NCI-H128 (cell line): Measurements from ENCODE around the gene PRRC2A.

Experiments
- DNase-seq: peaks from one replicate; lab custom pipeline; 2025; ENCODE audit not compliant: unreplicated experiment; lab: John Stamatoyannopoulos, UW

PRRC2A gene

GRCh38 chr6:31645325-31645724, 24.8 kb downstream of the PRRC2A start:
- no peak for DNase-seq

GRCh38 chr6:31651602-31652191, 31.2 kb downstream of the PRRC2A start:
- peak; percentile 27 for DNase-seq

- peak; percentile 97 for DNase-seq
These were observed 32.6 kb downstream of the PRRC2A start for GRCh38 chr6:31652925-31653724.

GRCh38 chr6:31654574-31655348, 34.2 kb downstream of the PRRC2A start:
- no peak for DNase-seq

- DNase-seq, result no peak
These were observed 35.1 kb downstream of the PRRC2A start, which contains the start of gene APOM for GRCh38 chr6:31655349-31656237. Gene APOM, plus strand, starts transcription at chr6:31655894. Its CDS starts 73 bp downstream, at chr6:31655967.

- DNase-seq, result no peak
These were observed 37.1 kb downstream of the PRRC2A start for GRCh38 chr6:31657406-31658157.

- DNase-seq, result no peak
These were observed 37.7 kb downstream of the PRRC2A start for GRCh38 chr6:31658158-31658688.

- DNase-seq, result no peak
These were observed 38.6 kb downstream of the PRRC2A start for GRCh38 chr6:31658983-31659648.

GRCh38 chr6:31659649-31660380, 39.3 kb downstream of the PRRC2A start:
- DNase-seq, result no peak

- peak; percentile 44 for DNase-seq
These were observed 40.1 kb downstream of the PRRC2A start, which contains the start of gene C6orf47 for GRCh38 chr6:31660381-31661261. Gene C6orf47, minus strand, starts transcription at chr6:31660778. Its CDS starts 831 bp downstream, at chr6:31659947.

- DNase-seq, result no peak
These were observed 41.0 kb downstream of the PRRC2A start for GRCh38 chr6:31661262-31662123.

- DNase-seq, result no peak
These were observed 41.7 kb downstream of the PRRC2A start for GRCh38 chr6:31662124-31662723.

- no peak for DNase-seq
These were observed 42.8 kb downstream of the PRRC2A start for GRCh38 chr6:31663126-31663960.

GRCh38 chr6:31663961-31664789, 43.7 kb downstream of the PRRC2A start:
- DNase-seq, result no peak
